AG09319 (cell line): ENCODE measurements around the gene EIPR1.

Experiments
- DNase-seq: peaks from one replicate; pipeline ENCODE4 v3.0.0-alpha.2; 2010; ENCODE audit warnings: low read depth; ENCODE audit errors: extremely low read depth
- CTCF ChIP-seq: IDR thresholded peaks from 2 replicates; pipeline ENCODE4 v1.5.1; 2011; ENCODE audit warnings: low read depth, mild to moderate bottlenecking, inconsistent platforms, low read length, moderate library complexity

The EIPR1 gene

GRCh38 chr2:3254442-3254941 is 123.1 kb downstream of the EIPR1 start:
- no peak for TF ChIP-seq CTCF
- DNase-seq = no peak

- DNase-seq = no peak
- TF ChIP-seq CTCF = no peak
These were observed 123.6 kb downstream of the EIPR1 start for GRCh38 chr2:3253913-3254441.

GRCh38 chr2:3251946-3252345 is 125.7 kb downstream of the EIPR1 start:
- DNase-seq = no peak
- TF ChIP-seq CTCF = no peak

- no peak for DNase-seq
- no peak for TF ChIP-seq CTCF
These were observed 128.1 kb downstream of the EIPR1 start for GRCh38 chr2:3249476-3249962.

GRCh38 chr2:3248754-3249475 is 128.7 kb downstream of the EIPR1 start:
- no peak for TF ChIP-seq CTCF
- no peak for DNase-seq

- no peak for DNase-seq
- TF ChIP-seq CTCF = no peak
These were observed 130.5 kb downstream of the EIPR1 start for GRCh38 chr2:3246928-3247714.

- DNase-seq = no peak
- TF ChIP-seq CTCF = no peak
These were observed 131.2 kb downstream of the EIPR1 start for GRCh38 chr2:3246406-3246805.
